ENCODE data around the gene SFPQ. TPM values are rescaled to one million over a fixed set of nuclear protein-coding genes. Genes with fewer than 3 reads are reported as not detected.

The SFPQ gene
- total and polyA plus RNA-seq, 2 experiments from 2014 or later = 170 to 183 TPM

- Histone ChIP-seq H3K4me1 (ENCODE audit: insufficient read depth) (peaks cover 29% of the 10 kb centered on the region), H2AFZ (no peak overlapping the region), H3K4me2 (peak overlapping the region; percentile 19), H3K4me3 (no peak overlapping the region), H3K9me2 (replicated peaks; ENCODE audit: insufficient read depth) (no peaks in the 10 kb centered on the region), H3K27me3 (no peaks in the 10 kb centered on the region), H3K27ac (peak overlapping the region; percentile 67), H4K20me1 (ENCODE audit: insufficient read depth, poor library complexity, severe bottlenecking) (peaks cover 74% of the 10 kb centered on the region), H3K36me3 (replicated peaks; ENCODE audit: insufficient read depth, low read depth) (peaks cover 11% of the 10 kb centered on the region), H3K9me3 (ENCODE audit: low read depth) (no peaks in the 10 kb centered on the region), H3K79me2 (peaks cover 50% of the 10 kb centered on the region)
- 81% methylated on average over 2 of the region's 2 CpGs for WGBS (ENCODE audit: low lambda C conversion rate, missing lambda C conversion rate)
- no peak for DNase-seq (ENCODE audit: low spot score)
- no peak for TF ChIP-seq EZH2phosphoT487 (IDR thresholded peaks at IDR 0.05; ENCODE audit: low read depth, severe bottlenecking, unreplicated experiment)
- no peak for TF ChIP-seq EZH2 (IDR thresholded peaks at IDR 0.05; ENCODE audit: borderline replicate concordance)
- TF ChIP-seq CTCF (IDR thresholded peaks at IDR 0.05; ENCODE audit: poor library complexity) = no peak
Observed at GRCh38 chr1:35178295-35178695, 14.7 kb downstream of the SFPQ start.

DNA sequence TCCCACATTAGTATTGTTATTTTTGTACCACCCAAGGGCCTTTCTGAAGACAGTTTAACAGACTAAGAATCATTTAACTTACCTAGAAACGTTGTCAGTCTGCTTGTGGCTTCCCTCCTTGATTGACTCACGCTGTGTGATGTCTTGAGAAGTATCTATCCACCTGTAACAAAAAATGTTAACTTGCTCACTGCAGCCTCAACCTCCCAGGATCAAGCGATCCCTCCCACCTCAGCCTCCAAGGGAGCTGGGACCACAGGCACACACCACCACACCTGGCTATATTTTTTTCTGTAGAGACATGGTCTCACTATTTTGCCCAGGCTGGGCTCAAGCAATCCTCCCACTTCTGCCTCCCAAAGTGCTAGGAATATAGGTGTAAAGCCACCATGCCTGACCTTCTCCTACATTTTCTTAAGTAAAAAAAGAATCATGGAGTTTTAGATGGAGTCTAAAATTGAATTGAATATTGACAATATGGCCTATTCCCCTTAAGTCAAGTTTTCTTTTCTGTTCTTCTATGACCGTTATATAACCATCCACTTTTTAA lies 15.6 kb downstream of the SFPQ start:
- H3K9me3 ChIP-seq (ENCODE audit: low read depth) = no peaks in the 10 kb centered on the region
- WGBS (ENCODE audit: low lambda C conversion rate, missing lambda C conversion rate) = 94% methylated on average over 4 of the region's 4 CpGs
- peaks cover 24% of the 10 kb centered on the region for H3K4me1 ChIP-seq (ENCODE audit: insufficient read depth)
- no peak overlapping the region for H3K4me2 ChIP-seq
- H4K20me1 ChIP-seq (ENCODE audit: insufficient read depth, poor library complexity, severe bottlenecking) = peaks cover 64% of the 10 kb centered on the region
- no peak for TF ChIP-seq CTCF (IDR thresholded peaks at IDR 0.05; ENCODE audit: poor library complexity)
- TF ChIP-seq EZH2phosphoT487 (IDR thresholded peaks at IDR 0.05; ENCODE audit: low read depth, severe bottlenecking, unreplicated experiment) = no peak
- no peak for TF ChIP-seq EZH2 (IDR thresholded peaks at IDR 0.05; ENCODE audit: borderline replicate concordance)
- peak overlapping the region; percentile 67 for H3K27ac ChIP-seq
- H3K36me3 ChIP-seq (replicated peaks; ENCODE audit: insufficient read depth, low read depth) = peaks cover 11% of the 10 kb centered on the region
- DNase-seq (ENCODE audit: low spot score) = no peak
- H3K27me3 ChIP-seq = no peaks in the 10 kb centered on the region
- H3K79me2 ChIP-seq = peaks cover 40% of the 10 kb centered on the region
- H3K9me2 ChIP-seq (replicated peaks; ENCODE audit: insufficient read depth) = no peaks in the 10 kb centered on the region
- H3K4me3 ChIP-seq = no peak overlapping the region
- H2AFZ ChIP-seq = no peak overlapping the region

- H3K4me3 ChIP-seq = no peak overlapping the region
- no peaks in the 10 kb centered on the region for H3K27me3 ChIP-seq
- peaks cover 16% of the 10 kb centered on the region for H3K4me1 ChIP-seq (ENCODE audit: insufficient read depth)
- H3K27ac ChIP-seq = no peak overlapping the region
- no peak for DNase-seq (ENCODE audit: low spot score)
- H3K4me2 ChIP-seq = no peak overlapping the region
- H3K9me2 ChIP-seq (replicated peaks; ENCODE audit: insufficient read depth) = no peaks in the 10 kb centered on the region
- peaks cover 11% of the 10 kb centered on the region for H3K36me3 ChIP-seq (replicated peaks; ENCODE audit: insufficient read depth, low read depth)
- no peak overlapping the region for H2AFZ ChIP-seq
- H4K20me1 ChIP-seq (ENCODE audit: insufficient read depth, poor library complexity, severe bottlenecking) = peaks cover 47% of the 10 kb centered on the region
- TF ChIP-seq EZH2 (IDR thresholded peaks at IDR 0.05; ENCODE audit: borderline replicate concordance) (no peak), EZH2phosphoT487 (IDR thresholded peaks at IDR 0.05; ENCODE audit: low read depth, severe bottlenecking, unreplicated experiment) (no peak), CTCF (IDR thresholded peaks at IDR 0.05; ENCODE audit: poor library complexity) (no peak)
- H3K9me3 ChIP-seq (ENCODE audit: low read depth) = no peaks in the 10 kb centered on the region
- 95% methylated on average over 1 of the region's 1 CpG for WGBS (ENCODE audit: low lambda C conversion rate, missing lambda C conversion rate)
- H3K79me2 ChIP-seq = peaks cover 23% of the 10 kb centered on the region
Observed at GRCh38 chr1:35175602-35176001, 17.3 kb downstream of the SFPQ start.
